ENCODE results near the gene DDX42. TPM values are rescaled to one million over a fixed set of nuclear protein-coding genes. Genes with fewer than 3 reads are reported as not detected.
A peak's percentile ranks its signal among the peaks of the same experiment; 100 is the strongest.

DDX42 gene
- total and polyA plus RNA-seq, 2 of the 13 experiments (the other 11 are each of a cell fraction or from before 2014, with no cell fraction given): 87.2 to 92.9 TPM

DNA sequence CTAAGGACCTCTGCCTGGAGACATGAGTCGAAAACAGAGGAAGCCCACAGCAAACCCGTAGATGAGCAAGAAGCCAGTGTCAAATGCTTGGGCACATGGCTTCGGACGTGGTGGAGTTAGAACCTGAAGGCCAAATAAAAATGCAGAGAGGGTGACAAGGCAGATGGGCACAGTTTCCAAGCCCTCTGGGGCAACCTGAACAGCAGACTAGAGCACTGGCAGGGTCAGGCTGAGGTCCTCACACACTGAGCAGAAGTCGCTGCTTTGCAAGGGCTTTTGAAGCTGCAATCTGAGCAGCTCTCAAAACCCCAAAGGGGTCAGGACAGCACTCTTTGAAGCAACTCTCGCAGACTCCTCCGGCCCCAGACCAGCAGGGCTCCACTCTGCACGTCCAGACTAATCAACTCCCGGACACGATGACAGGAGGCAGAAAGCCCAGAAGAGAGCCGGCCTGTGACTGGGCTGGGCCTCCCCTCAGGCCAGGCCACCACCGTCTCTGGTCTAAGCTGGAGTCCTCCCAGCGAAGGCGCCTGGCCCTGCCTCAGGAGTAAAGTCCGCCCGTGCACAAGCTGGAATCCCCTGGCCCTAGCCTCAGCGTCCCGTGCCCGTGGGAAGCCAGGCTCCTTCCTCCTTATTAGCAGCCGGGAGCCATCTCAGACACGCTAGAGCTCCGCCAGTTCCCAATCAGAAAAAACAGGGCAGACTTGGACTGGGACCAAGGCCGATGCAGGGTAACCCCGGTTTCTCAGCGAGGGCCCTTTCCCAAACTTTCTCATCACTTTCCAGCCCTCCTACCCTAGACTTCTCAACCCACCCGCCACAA, 67.6 kb downstream of the DDX42 start (continued):
- TF ChIP-seq, protein P1, sequence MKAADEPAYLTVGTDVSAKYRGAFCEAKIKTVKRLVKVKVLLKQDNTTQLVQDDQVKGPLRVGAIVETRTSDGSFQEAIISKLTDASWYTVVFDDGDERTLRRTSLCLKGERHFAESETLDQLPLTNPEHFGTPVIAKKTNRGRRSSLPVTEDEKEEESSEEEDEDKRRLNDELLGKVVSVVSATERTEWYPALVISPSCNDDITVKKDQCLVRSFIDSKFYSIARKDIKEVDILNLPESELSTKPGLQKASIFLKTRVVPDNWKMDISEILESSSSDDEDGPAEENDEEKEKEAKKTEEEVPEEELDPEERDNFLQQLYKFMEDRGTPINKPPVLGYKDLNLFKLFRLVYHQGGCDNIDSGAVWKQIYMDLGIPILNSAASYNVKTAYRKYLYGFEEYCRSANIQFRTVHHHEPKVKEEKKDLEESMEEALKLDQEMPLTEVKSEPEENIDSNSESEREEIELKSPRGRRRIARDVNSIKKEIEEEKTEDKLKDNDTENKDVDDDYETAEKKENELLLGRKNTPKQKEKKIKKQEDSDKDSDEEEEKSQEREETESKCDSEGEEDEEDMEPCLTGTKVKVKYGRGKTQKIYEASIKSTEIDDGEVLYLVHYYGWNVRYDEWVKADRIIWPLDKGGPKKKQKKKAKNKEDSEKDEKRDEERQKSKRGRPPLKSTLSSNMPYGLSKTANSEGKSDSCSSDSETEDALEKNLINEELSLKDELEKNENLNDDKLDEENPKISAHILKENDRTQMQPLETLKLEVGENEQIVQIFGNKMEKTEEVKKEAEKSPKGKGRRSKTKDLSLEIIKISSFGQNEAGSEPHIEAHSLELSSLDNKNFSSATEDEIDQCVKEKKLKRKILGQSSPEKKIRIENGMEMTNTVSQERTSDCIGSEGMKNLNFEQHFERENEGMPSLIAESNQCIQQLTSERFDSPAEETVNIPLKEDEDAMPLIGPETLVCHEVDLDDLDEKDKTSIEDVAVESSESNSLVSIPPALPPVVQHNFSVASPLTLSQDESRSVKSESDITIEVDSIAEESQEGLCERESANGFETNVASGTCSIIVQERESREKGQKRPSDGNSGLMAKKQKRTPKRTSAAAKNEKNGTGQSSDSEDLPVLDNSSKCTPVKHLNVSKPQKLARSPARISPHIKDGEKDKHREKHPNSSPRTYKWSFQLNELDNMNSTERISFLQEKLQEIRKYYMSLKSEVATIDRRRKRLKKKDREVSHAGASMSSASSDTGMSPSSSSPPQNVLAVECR (CRISPR knock-in tag; IDR thresholded peaks at IDR 0.05; ENCODE audit: borderline replicate concordance): peak; percentile 78
- 0 out of 2 replicates have a peak, but pooled peaks have one; percentile 36 for TF ChIP-seq NFATC3 (CRISPR knock-in tag; IDR thresholded peaks at IDR 0.05)
- TF ChIP-seq ZFP36 (IDR thresholded peaks at IDR 0.05; ENCODE audit: borderline replicate concordance, low read depth, low read length, partially characterized antibody): no peak
- peak; percentile 3; the same call in 1 of the 2 replicates for TF ChIP-seq ZSCAN30 (CRISPR knock-in tag; IDR thresholded peaks at IDR 0.05)
- TF ChIP-seq, protein P2, sequence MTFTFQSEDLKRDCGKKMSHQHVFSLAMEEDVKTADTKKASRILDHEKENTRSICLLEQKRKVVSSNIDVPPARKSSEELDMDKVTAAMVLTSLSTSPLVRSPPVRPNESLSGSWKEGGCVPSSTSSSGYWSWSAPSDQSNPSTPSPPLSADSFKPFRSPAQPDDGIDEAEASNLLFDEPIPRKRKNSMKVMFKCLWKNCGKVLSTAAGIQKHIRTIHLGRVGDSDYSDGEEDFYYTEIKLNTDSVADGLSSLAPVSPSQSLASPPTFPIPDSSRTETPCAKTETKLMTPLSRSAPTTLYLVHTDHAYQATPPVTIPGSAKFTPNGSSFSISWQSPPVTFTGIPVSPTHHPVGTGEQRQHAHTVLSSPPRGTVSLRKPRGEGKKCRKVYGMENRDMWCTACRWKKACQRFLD (CRISPR knock-in tag; IDR thresholded peaks at IDR 0.05; ENCODE audit: borderline replicate concordance): peak; percentile 40; the same call in 1 of the 2 replicates
- TF ChIP-seq, protein P3, sequence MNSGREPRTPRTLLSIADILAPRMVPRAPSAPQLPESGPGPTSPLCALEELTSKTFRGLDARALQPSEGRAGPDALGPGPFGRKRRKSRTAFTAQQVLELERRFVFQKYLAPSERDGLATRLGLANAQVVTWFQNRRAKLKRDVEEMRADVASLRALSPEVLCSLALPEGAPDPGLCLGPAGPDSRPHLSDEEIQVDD (CRISPR knock-in tag; IDR thresholded peaks at IDR 0.05; ENCODE audit: borderline replicate concordance): no peak
- TF ChIP-seq, protein P4, sequence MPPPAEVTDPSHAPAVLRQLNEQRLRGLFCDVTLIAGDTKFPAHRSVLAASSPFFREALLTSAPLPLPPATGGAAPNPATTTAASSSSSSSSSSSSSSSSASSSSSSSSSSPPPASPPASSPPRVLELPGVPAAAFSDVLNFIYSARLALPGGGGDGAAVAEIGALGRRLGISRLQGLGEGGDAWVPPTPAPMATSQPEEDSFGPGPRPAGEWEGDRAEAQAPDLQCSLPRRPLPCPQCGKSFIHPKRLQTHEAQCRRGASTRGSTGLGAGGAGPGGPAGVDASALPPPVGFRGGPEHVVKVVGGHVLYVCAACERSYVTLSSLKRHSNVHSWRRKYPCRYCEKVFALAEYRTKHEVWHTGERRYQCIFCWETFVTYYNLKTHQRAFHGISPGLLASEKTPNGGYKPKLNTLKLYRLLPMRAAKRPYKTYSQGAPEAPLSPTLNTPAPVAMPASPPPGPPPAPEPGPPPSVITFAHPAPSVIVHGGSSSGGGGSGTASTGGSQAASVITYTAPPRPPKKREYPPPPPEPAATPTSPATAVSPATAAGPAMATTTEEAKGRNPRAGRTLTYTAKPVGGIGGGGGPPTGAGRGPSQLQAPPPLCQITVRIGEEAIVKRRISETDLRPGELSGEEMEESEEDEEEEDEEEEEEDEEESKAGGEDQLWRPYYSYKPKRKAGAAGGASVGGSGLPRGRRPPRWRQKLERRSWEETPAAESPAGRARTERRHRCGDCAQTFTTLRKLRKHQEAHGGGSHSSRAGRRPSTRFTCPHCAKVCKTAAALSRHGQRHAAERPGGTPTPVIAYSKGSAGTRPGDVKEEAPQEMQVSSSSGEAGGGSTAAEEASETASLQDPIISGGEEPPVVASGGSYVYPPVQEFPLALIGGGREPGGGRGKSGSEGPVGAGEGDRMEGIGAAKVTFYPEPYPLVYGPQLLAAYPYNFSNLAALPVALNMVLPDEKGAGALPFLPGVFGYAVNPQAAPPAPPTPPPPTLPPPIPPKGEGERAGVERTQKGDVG (CRISPR knock-in tag; IDR thresholded peaks at IDR 0.05; ENCODE audit: borderline replicate concordance): no peak
- no peak for TF ChIP-seq PRPF4 (IDR thresholded peaks at IDR 0.05; ENCODE audit: low read depth, low read length, poor library complexity, severe bottlenecking)
- 0 out of 2 replicates have a peak, but pooled peaks have one; percentile 55 for TF ChIP-seq ZNF225 (CRISPR knock-in tag; IDR thresholded peaks at IDR 0.05)
- TF ChIP-seq, protein P5, sequence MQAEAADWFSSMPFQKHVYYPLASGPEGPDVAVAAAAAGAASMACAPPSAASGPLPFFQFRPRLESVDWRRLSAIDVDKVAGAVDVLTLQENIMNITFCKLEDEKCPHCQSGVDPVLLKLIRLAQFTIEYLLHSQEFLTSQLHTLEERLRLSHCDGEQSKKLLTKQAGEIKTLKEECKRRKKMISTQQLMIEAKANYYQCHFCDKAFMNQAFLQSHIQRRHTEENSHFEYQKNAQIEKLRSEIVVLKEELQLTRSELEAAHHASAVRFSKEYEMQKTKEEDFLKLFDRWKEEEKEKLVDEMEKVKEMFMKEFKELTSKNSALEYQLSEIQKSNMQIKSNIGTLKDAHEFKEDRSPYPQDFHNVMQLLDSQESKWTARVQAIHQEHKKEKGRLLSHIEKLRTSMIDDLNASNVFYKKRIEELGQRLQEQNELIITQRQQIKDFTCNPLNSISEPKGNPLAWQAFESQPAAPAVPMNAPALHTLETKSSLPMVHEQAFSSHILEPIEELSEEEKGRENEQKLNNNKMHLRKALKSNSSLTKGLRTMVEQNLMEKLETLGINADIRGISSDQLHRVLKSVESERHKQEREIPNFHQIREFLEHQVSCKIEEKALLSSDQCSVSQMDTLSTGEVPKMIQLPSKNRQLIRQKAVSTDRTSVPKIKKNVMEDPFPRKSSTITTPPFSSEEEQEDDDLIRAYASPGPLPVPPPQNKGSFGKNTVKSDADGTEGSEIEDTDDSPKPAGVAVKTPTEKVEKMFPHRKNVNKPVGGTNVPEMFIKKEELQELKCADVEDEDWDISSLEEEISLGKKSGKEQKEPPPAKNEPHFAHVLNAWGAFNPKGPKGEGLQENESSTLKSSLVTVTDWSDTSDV (CRISPR knock-in tag; IDR thresholded peaks at IDR 0.05): no peak
- TF ChIP-seq, protein P6, sequence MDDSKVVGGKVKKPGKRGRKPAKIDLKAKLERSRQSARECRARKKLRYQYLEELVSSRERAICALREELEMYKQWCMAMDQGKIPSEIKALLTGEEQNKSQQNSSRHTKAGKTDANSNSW (CRISPR knock-in tag; IDR thresholded peaks at IDR 0.05; ENCODE audit: borderline replicate concordance): peak; percentile 87; the same call in 1 of the 2 replicates
- TF ChIP-seq HDAC1 (CRISPR knock-in tag; IDR thresholded peaks at IDR 0.05): peak; percentile 46; the same call in 1 of the 2 replicates
- TF ChIP-seq MXD4 (CRISPR knock-in tag; IDR thresholded peaks at IDR 0.05): peak; percentile 35; the same call in 1 of the 2 replicates
- 0 out of 2 replicates have a peak, but pooled peaks have one; percentile 30 for TF ChIP-seq ZNF83 (CRISPR knock-in tag; IDR thresholded peaks at IDR 0.05; ENCODE audit: borderline replicate concordance)
